ENCODE data around the gene KMT5B.

- no peak for TF ChIP-seq ZNF426 (tag by site-specific recombination; IDR thresholded peaks at IDR 0.05)
- TF ChIP-seq, protein P1, sequence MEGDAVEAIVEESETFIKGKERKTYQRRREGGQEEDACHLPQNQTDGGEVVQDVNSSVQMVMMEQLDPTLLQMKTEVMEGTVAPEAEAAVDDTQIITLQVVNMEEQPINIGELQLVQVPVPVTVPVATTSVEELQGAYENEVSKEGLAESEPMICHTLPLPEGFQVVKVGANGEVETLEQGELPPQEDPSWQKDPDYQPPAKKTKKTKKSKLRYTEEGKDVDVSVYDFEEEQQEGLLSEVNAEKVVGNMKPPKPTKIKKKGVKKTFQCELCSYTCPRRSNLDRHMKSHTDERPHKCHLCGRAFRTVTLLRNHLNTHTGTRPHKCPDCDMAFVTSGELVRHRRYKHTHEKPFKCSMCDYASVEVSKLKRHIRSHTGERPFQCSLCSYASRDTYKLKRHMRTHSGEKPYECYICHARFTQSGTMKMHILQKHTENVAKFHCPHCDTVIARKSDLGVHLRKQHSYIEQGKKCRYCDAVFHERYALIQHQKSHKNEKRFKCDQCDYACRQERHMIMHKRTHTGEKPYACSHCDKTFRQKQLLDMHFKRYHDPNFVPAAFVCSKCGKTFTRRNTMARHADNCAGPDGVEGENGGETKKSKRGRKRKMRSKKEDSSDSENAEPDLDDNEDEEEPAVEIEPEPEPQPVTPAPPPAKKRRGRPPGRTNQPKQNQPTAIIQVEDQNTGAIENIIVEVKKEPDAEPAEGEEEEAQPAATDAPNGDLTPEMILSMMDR (tag by site-specific recombination; IDR thresholded peaks at IDR 0.05), result no peak
- TF ChIP-seq, protein P2, sequence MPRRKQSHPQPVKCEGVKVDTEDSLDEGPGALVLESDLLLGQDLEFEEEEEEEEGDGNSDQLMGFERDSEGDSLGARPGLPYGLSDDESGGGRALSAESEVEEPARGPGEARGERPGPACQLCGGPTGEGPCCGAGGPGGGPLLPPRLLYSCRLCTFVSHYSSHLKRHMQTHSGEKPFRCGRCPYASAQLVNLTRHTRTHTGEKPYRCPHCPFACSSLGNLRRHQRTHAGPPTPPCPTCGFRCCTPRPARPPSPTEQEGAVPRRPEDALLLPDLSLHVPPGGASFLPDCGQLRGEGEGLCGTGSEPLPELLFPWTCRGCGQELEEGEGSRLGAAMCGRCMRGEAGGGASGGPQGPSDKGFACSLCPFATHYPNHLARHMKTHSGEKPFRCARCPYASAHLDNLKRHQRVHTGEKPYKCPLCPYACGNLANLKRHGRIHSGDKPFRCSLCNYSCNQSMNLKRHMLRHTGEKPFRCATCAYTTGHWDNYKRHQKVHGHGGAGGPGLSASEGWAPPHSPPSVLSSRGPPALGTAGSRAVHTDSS (tag by site-specific recombination; IDR thresholded peaks at IDR 0.05), result no peak
- TF ChIP-seq ZNF248 (tag by site-specific recombination; IDR thresholded peaks at IDR 0.05), result no peak
- TF ChIP-seq ZNF280C (tag by site-specific recombination; IDR thresholded peaks at IDR 0.05), result no peak
- TF ChIP-seq REPIN1 (tag by site-specific recombination; IDR thresholded peaks at IDR 0.05; ENCODE audit: low read depth), result no peak
- no peak for TF ChIP-seq KLF1 (tag by site-specific recombination; IDR thresholded peaks at IDR 0.05)
- TF ChIP-seq YY1 (tag by site-specific recombination; IDR thresholded peaks at IDR 0.05), result no peak
- TF ChIP-seq ZNF302 (tag by site-specific recombination; IDR thresholded peaks at IDR 0.05; ENCODE audit: low read depth), result no peak
- TF ChIP-seq ZNF747 (tag by site-specific recombination; IDR thresholded peaks at IDR 0.05), result no peak
- TF ChIP-seq ZNF792 (tag by site-specific recombination; IDR thresholded peaks at IDR 0.05), result no peak
- TF ChIP-seq IKZF3 (tag by site-specific recombination; IDR thresholded peaks at IDR 0.05), result no peak
- no peak for TF ChIP-seq RBAK (tag by site-specific recombination; IDR thresholded peaks at IDR 0.05)
- TF ChIP-seq ZNF549 (tag by site-specific recombination; IDR thresholded peaks at IDR 0.05), result no peak
Measured at GRCh38 chr11:68196219-68196618, 16.9 kb downstream of the KMT5B start.

All from HEK293 (cell line).